ENCODE data around the gene SLC29A1. TPM values are rescaled to one million over a fixed set of nuclear protein-coding genes. Genes with fewer than 3 reads are reported as not detected.

SLC29A1 gene
- total and polyA plus RNA-seq, 4 donors: 15.1 to 67.2 (median 16.7) TPM

DNA sequence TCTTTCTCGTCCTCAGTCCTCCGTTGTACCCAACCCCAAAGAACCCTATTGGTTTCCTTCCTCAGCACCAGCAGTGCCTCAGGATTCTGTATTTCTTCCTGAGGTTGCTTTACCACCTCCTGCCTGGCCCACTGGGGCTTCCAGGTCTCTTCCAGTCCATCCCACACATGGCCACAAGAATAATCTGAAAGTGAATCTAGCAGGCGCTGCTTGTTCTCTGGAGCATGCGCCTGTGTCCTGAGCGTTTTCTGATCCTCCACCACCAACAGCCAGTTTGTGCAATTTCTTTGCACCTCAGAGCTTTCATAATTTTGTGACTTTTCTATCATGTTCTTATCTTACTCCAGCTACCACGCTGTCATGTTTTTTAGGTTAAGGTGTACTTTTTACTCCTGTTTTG, 11.9 kb downstream of the SLC29A1 start (continued):
- TF ChIP-seq HNF4G (IDR thresholded peaks at IDR 0.05) (no peak), HNF4A (conservative IDR thresholded peaks at IDR 0.05) (no peak), NR2F2 (IDR thresholded peaks at IDR 0.05) (no peak), JUND (IDR thresholded peaks at IDR 0.05) (no peak), YY1 (IDR thresholded peaks at IDR 0.05) (no peak)
- TF ChIP-seq, protein P1, sequence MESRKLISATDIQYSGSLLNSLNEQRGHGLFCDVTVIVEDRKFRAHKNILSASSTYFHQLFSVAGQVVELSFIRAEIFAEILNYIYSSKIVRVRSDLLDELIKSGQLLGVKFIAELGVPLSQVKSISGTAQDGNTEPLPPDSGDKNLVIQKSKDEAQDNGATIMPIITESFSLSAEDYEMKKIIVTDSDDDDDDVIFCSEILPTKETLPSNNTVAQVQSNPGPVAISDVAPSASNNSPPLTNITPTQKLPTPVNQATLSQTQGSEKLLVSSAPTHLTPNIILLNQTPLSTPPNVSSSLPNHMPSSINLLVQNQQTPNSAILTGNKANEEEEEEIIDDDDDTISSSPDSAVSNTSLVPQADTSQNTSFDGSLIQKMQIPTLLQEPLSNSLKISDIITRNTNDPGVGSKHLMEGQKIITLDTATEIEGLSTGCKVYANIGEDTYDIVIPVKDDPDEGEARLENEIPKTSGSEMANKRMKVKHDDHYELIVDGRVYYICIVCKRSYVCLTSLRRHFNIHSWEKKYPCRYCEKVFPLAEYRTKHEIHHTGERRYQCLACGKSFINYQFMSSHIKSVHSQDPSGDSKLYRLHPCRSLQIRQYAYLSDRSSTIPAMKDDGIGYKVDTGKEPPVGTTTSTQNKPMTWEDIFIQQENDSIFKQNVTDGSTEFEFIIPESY (IDR thresholded peaks at IDR 0.05): no peak

DNA sequence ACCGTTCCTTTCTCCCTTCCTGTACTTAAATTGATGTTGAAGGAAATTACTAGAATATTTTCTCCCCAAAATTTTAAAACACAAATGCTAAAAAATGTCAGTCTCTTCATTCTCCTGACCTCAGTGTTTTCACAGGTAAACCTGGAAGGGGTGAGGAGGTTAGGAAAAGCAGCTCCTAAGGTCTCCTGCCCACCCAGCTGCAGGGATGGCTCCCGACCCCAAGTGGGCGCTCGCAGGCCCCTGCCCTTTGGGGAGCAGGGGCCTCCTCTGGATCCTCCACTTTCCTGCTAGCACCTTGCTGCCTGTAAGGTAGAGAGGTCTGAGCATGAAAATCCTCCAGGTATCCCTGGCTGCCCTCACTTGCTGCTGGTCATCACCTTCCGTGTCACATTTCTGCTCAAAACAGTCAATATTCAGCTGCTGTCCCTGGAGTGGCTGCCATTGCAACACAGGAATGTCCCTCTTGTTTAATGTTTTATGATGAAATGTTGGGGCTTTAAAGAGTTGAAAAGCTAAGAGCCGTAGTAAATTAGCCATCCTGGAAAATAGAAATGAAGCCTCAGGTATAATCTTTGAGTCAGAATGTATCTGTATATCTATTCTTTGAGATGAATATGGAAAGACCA, 12.6 kb downstream of the SLC29A1 start:
- no peak for TF ChIP-seq GABPA (IDR thresholded peaks at IDR 0.05 in 1 of 2, conservative IDR thresholded peaks at IDR 0.05 in 1 of 2)
- TF ChIP-seq, protein P2, sequence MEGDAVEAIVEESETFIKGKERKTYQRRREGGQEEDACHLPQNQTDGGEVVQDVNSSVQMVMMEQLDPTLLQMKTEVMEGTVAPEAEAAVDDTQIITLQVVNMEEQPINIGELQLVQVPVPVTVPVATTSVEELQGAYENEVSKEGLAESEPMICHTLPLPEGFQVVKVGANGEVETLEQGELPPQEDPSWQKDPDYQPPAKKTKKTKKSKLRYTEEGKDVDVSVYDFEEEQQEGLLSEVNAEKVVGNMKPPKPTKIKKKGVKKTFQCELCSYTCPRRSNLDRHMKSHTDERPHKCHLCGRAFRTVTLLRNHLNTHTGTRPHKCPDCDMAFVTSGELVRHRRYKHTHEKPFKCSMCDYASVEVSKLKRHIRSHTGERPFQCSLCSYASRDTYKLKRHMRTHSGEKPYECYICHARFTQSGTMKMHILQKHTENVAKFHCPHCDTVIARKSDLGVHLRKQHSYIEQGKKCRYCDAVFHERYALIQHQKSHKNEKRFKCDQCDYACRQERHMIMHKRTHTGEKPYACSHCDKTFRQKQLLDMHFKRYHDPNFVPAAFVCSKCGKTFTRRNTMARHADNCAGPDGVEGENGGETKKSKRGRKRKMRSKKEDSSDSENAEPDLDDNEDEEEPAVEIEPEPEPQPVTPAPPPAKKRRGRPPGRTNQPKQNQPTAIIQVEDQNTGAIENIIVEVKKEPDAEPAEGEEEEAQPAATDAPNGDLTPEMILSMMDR (IDR thresholded peaks at IDR 0.05; ENCODE audit: low read depth, low read length, missing input control): no peak
- TF ChIP-seq JUND (IDR thresholded peaks at IDR 0.05): no peak
- TF ChIP-seq FOXA1 (IDR thresholded peaks at IDR 0.05): peak; percentile 32
- no peak for TF ChIP-seq TAF1 (conservative IDR thresholded peaks at IDR 0.05)
- TF ChIP-seq RAD21 (IDR thresholded peaks at IDR 0.05): peak in 1 of 2 donors; percentile 23
- TF ChIP-seq, protein P3, sequence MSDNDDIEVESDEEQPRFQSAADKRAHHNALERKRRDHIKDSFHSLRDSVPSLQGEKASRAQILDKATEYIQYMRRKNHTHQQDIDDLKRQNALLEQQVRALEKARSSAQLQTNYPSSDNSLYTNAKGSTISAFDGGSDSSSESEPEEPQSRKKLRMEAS (IDR thresholded peaks at IDR 0.05): no peak
- TF ChIP-seq, protein P4, sequence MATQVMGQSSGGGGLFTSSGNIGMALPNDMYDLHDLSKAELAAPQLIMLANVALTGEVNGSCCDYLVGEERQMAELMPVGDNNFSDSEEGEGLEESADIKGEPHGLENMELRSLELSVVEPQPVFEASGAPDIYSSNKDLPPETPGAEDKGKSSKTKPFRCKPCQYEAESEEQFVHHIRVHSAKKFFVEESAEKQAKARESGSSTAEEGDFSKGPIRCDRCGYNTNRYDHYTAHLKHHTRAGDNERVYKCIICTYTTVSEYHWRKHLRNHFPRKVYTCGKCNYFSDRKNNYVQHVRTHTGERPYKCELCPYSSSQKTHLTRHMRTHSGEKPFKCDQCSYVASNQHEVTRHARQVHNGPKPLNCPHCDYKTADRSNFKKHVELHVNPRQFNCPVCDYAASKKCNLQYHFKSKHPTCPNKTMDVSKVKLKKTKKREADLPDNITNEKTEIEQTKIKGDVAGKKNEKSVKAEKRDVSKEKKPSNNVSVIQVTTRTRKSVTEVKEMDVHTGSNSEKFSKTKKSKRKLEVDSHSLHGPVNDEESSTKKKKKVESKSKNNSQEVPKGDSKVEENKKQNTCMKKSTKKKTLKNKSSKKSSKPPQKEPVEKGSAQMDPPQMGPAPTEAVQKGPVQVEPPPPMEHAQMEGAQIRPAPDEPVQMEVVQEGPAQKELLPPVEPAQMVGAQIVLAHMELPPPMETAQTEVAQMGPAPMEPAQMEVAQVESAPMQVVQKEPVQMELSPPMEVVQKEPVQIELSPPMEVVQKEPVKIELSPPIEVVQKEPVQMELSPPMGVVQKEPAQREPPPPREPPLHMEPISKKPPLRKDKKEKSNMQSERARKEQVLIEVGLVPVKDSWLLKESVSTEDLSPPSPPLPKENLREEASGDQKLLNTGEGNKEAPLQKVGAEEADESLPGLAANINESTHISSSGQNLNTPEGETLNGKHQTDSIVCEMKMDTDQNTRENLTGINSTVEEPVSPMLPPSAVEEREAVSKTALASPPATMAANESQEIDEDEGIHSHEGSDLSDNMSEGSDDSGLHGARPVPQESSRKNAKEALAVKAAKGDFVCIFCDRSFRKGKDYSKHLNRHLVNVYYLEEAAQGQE (IDR thresholded peaks at IDR 0.05): no peak
- peak; percentile 91 for TF ChIP-seq YY1 (IDR thresholded peaks at IDR 0.05)
- peak in 1 of 2 donors; percentile 24 for TF ChIP-seq EGR1 (IDR thresholded peaks at IDR 0.05; ENCODE audit: low read depth in 2 of 2)
- TF ChIP-seq, protein P1 (IDR thresholded peaks at IDR 0.05): peak; percentile 24
- TF ChIP-seq SP1 (IDR thresholded peaks at IDR 0.05): peak; percentile 59
- no peak for TF ChIP-seq HNF4G (IDR thresholded peaks at IDR 0.05)
- TF ChIP-seq RXRA (IDR thresholded peaks at IDR 0.05): peak; percentile 66 to 74
- no peak for TF ChIP-seq FOXA2 (IDR thresholded peaks at IDR 0.05)
- TF ChIP-seq, protein P5, sequence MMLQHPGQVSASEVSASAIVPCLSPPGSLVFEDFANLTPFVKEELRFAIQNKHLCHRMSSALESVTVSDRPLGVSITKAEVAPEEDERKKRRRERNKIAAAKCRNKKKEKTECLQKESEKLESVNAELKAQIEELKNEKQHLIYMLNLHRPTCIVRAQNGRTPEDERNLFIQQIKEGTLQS (IDR thresholded peaks at IDR 0.05): peak; percentile 66
- TF ChIP-seq HNF4A (conservative IDR thresholded peaks at IDR 0.05): peak in 1 of 2 donors; percentile 53
- TF ChIP-seq NR2F2 (IDR thresholded peaks at IDR 0.05): no peak
- H3K27ac ChIP-seq (ENCODE audit: low read depth in 1 of 2, low read length in 2 of 2): peak overlapping the region; percentile 97 to 99
- WGBS: 59% methylated on average over 6 of the region's 6 CpGs

More for the DNA sequence above, 12.6 kb downstream of the SLC29A1 start:
- no peak overlapping the region for H3K4me3 ChIP-seq (ENCODE audit: low read depth in 1 of 3, low read length in 3 of 3)
- no peaks in the 10 kb centered on the region for H3K27me3 ChIP-seq (ENCODE audit: control insufficient read depth in 4 of 4, insufficient read depth in 4 of 4, low read length in 3 of 4)
- peaks cover 0 to 3% (median 1%) of the 10 kb centered on the region in 4 donors for H3K36me3 ChIP-seq (ENCODE audit: control insufficient read depth in 4 of 4, insufficient read depth in 3 of 4, low read depth in 1 of 4, low read length in 3 of 4)
- no peaks in the 10 kb centered on the region for H3K9me3 ChIP-seq (ENCODE audit: control insufficient read depth in 4 of 4, low read length in 3 of 4)
- peak overlapping the region in 1 of 2 donors; percentile 25 for H3K9ac ChIP-seq (ENCODE audit: low read depth in 1 of 2, low read length in 2 of 2)
- DNase-seq (ENCODE audit: low spot score): no peak
- H3K4me1 ChIP-seq (ENCODE audit: control insufficient read depth in 4 of 4, insufficient read depth in 4 of 4, low read length in 3 of 4): peaks cover 16 to 56% (median 43%) of the 10 kb centered on the region in 4 donors
